GM12892 (cell line): ENCODE data around the gene KHDC4.

Source experiments
- POLR2A ChIP-seq: IDR thresholded peaks from 2 replicates; pipeline ENCODE4 v1.6.1; 2011; ENCODE audit warnings: low read depth, low read length, control low read depth
- POLR2AphosphoS5 ChIP-seq: IDR thresholded peaks from 2 replicates; pipeline ENCODE4 v1.6.1; 2011; ENCODE audit warnings: low read depth, low read length, control low read depth
- TAF1 ChIP-seq: IDR thresholded peaks from 2 replicates; pipeline ENCODE4 v1.6.1; 2011; ENCODE audit warnings: low read depth, mild to moderate bottlenecking, control low read depth, low read length, borderline replicate concordance

DNA sequence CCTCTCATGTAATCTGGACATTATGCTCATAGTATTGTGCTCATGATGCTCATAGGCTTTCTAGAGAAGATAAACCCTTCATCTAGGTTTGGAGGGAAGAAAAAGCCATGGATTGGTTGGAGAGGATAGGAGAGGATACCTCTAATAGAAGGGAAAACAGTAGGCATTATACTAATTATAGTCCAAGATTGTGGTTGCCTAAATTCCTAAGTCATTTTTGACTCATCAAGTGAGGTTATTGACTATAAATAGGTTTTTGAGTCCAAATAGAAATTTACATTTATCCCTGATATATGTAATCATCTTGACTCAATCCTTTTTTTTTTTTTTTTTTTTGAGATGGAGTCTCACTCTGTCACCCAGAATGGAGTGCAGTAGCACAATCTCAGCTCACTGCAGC is 69.8 kb downstream of the KHDC4 start:
- TF ChIP-seq POLR2A (no peak), POLR2AphosphoS5 (no peak), TAF1 (no peak)
